Esophagus (tissue), 2 donors: ENCODE data around the gene CACNA1B. TPM values are rescaled to one million over a fixed set of nuclear protein-coding genes. Genes with fewer than 3 reads are reported as not detected.

Experiments used
- H3K27ac ChIP-seq, 2 donors: one replicate each; pipeline ENCODE4 v1.5.1; 2013; ENCODE audit warnings: low read depth in 2 of 2, mild to moderate bottlenecking in 2 of 2, inconsistent platforms in 1 of 2, low read length in 1 of 2, moderate library complexity in 1 of 2
- H3K27me3 ChIP-seq, 2 donors: one replicate each; pipeline ENCODE4 v1.6.1; 2013; ENCODE audit warnings: low read length in 2 of 2, control low read depth in 1 of 2, mild to moderate bottlenecking in 1 of 2; ENCODE audit not compliant: insufficient read depth in 2 of 2, control insufficient read depth in 1 of 2
- H3K36me3 ChIP-seq, 2 donors: one replicate each; pipeline ENCODE4 v1.6.1; 2013; ENCODE audit warnings: low read length in 1 of 2; ENCODE audit not compliant: control insufficient read depth in 2 of 2, insufficient read depth in 2 of 2
- H3K4me1 ChIP-seq, 2 donors: one replicate each; pipeline ENCODE4 v1.6.1; 2013; ENCODE audit warnings: low read length in 1 of 2; ENCODE audit not compliant: control insufficient read depth in 2 of 2, insufficient read depth in 2 of 2
- H3K4me3 ChIP-seq, 2 donors: one replicate each; pipeline ENCODE4 v1.5.1; 2013; ENCODE audit warnings: low read length in 2 of 2, mild to moderate bottlenecking in 2 of 2, low read depth in 1 of 2, moderate library complexity in 1 of 2
- H3K9me3 ChIP-seq, 2 donors: one replicate each; pipeline ENCODE4 v1.6.1; 2013; ENCODE audit warnings: mild to moderate bottlenecking in 2 of 2, low read depth in 1 of 2, low read length in 1 of 2, moderate library complexity in 1 of 2; ENCODE audit not compliant: control insufficient read depth in 2 of 2, insufficient read depth in 1 of 2
- WGBS, 2 donors: extraction: QIAGEN DNeasy Blood & Tissue Kit; methylation state at CpG; one replicate each; pipeline ENCODE4 v1.1.7; 2013; 5-methylcytosine and 5-hydroxymethylcytosine counted together
- polyA plus RNA-seq, 2 donors: library from polyadenylated mRNA; stranded (reverse); fragments of 200-250 nt; gene quantifications; one replicate each; pipeline ENCODE4 v1.2.3, GENCODE V29; 2013
- donor health status: healthy with polysubstance abuse.
- donor health status: Bipolar disorder and iron deficiency.

The CACNA1B gene
- polyA plus RNA-seq, 2 donors: under 0.01 TPM

GRCh38 chr9:138062196-138062595 is 184.6 kb downstream of the CACNA1B start:
- Histone ChIP-seq H3K9me3 (no peaks in the 10 kb centered on the region), H3K4me1 (no peaks in the 10 kb centered on the region), H3K27ac (no peak overlapping the region), H3K27me3 (no peaks in the 10 kb centered on the region), H3K4me3 (no peak overlapping the region), H3K36me3 (no peaks in the 10 kb centered on the region)
- WGBS, 2 donors: 93 to 95% methylated on average over 7 of the region's 7 CpGs

- Histone ChIP-seq H3K9me3 (no peaks in the 10 kb centered on the region), H3K4me3 (no peak overlapping the region), H3K36me3 (no peaks in the 10 kb centered on the region), H3K4me1 (no peaks in the 10 kb centered on the region), H3K27me3 (no peaks in the 10 kb centered on the region), H3K27ac (no peak overlapping the region)
- WGBS, 2 donors: 76 to 82% methylated on average over 6 of the region's 6 CpGs
Observed at GRCh38 chr9:138063033-138063432, 185.5 kb downstream of the CACNA1B start.

- H3K4me3 ChIP-seq: no peak overlapping the region
- H3K36me3 ChIP-seq: no peaks in the 10 kb centered on the region
- H3K27me3 ChIP-seq: no peaks in the 10 kb centered on the region
- 80 to 84% methylated on average over 9 of the region's 9 CpGs for WGBS, 2 donors
- no peaks in the 10 kb centered on the region for H3K4me1 ChIP-seq
- H3K27ac ChIP-seq: no peak overlapping the region
- no peaks in the 10 kb centered on the region for H3K9me3 ChIP-seq
Observed at GRCh38 chr9:138063785-138064184, 186.2 kb downstream of the CACNA1B start.

GRCh38 chr9:138064547-138064946 is 187.0 kb downstream of the CACNA1B start:
- WGBS, 2 donors: 70 to 71% methylated on average over 7 of the region's 7 CpGs
- no peaks in the 10 kb centered on the region for H3K4me1 ChIP-seq
- H3K27me3 ChIP-seq: no peaks in the 10 kb centered on the region
- no peak overlapping the region for H3K27ac ChIP-seq
- no peaks in the 10 kb centered on the region for H3K36me3 ChIP-seq
- H3K4me3 ChIP-seq: no peak overlapping the region
- H3K9me3 ChIP-seq: no peaks in the 10 kb centered on the region

GRCh38 chr9:138065287-138065686 is 187.7 kb downstream of the CACNA1B start:
- Histone ChIP-seq H3K36me3 (no peaks in the 10 kb centered on the region), H3K9me3 (no peaks in the 10 kb centered on the region), H3K4me3 (no peak overlapping the region), H3K4me1 (no peaks in the 10 kb centered on the region), H3K27me3 (no peaks in the 10 kb centered on the region), H3K27ac (no peak overlapping the region)
- 59 to 64% methylated on average over 9 of the region's 9 CpGs for WGBS, 2 donors

GRCh38 chr9:138066049-138066448 is 188.5 kb downstream of the CACNA1B start:
- Histone ChIP-seq H3K36me3 (no peaks in the 10 kb centered on the region), H3K27me3 (no peaks in the 10 kb centered on the region), H3K9me3 (no peaks in the 10 kb centered on the region), H3K27ac (no peak overlapping the region), H3K4me1 (no peaks in the 10 kb centered on the region), H3K4me3 (no peak overlapping the region)
- WGBS, 2 donors: 62 to 66% methylated on average over 6 of the region's 6 CpGs

GRCh38 chr9:138067613-138068367 is 190.2 kb downstream of the CACNA1B start:
- WGBS, 2 donors: 84 to 86% methylated on average over 17 of the region's 17 CpGs
- H3K36me3 ChIP-seq: no peaks in the 10 kb centered on the region
- H3K9me3 ChIP-seq: no peaks in the 10 kb centered on the region
- no peak overlapping the region for H3K27ac ChIP-seq
- no peaks in the 10 kb centered on the region for H3K27me3 ChIP-seq
- H3K4me1 ChIP-seq: no peaks in the 10 kb centered on the region
- H3K4me3 ChIP-seq: no peak overlapping the region

- Histone ChIP-seq H3K4me3 (no peak overlapping the region), H3K27me3 (no peaks in the 10 kb centered on the region), H3K27ac (no peak overlapping the region), H3K36me3 (no peaks in the 10 kb centered on the region), H3K9me3 (no peaks in the 10 kb centered on the region), H3K4me1 (no peaks in the 10 kb centered on the region)
- WGBS, 2 donors: 54 to 60% methylated on average over 9 of the region's 9 CpGs
Observed at GRCh38 chr9:138068601-138069035, 191.0 kb downstream of the CACNA1B start.

- no peak overlapping the region for H3K4me3 ChIP-seq
- no peaks in the 10 kb centered on the region for H3K36me3 ChIP-seq
- H3K27me3 ChIP-seq: no peaks in the 10 kb centered on the region
- WGBS, 2 donors: 62 to 68% methylated on average over 18 of the region's 18 CpGs
- H3K4me1 ChIP-seq: no peaks in the 10 kb centered on the region
- peaks cover 0 to 1% of the 10 kb centered on the region in 2 donors for H3K9me3 ChIP-seq
- no peak overlapping the region for H3K27ac ChIP-seq
Observed at GRCh38 chr9:138069731-138070456, 192.3 kb downstream of the CACNA1B start.
